Activated CD4-positive, alpha-beta T cell treated with anti-CD3 and anti-CD28 coated beads, Interleukin-2, Interleukin-4, amounts not matched to agents 100 ng/mL and 50 ng/mL, durations not matched to agents 16 hours and 8 hours (primary cell): ENCODE data around the gene LMX1B.

Source experiments
- DNase-seq: peaks from one replicate; pipeline ENCODE4 v3.0.0-alpha.2; 2020; ENCODE audit warnings: low spot score

The LMX1B gene

DNA sequence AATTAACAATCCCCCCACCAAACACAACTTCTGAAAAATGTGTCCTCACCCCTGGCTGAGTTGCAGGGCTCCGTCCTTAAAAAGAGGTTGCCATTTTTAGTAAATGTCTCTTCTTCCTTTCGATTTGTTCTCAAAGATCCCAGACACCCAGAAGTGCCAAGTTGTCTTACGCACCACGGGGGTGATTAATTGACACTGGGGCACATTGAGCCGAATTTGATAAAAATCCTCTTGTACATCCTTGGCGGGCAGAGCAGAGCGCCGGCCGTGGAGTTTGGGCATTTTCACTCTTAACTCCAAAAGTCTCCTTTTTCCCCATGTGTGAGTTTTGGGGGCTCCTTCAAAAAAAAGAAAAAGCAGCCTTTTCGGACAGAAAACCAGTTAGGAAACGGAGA lies 4.5 kb downstream of the LMX1B start:
- no peak for DNase-seq

DNA sequence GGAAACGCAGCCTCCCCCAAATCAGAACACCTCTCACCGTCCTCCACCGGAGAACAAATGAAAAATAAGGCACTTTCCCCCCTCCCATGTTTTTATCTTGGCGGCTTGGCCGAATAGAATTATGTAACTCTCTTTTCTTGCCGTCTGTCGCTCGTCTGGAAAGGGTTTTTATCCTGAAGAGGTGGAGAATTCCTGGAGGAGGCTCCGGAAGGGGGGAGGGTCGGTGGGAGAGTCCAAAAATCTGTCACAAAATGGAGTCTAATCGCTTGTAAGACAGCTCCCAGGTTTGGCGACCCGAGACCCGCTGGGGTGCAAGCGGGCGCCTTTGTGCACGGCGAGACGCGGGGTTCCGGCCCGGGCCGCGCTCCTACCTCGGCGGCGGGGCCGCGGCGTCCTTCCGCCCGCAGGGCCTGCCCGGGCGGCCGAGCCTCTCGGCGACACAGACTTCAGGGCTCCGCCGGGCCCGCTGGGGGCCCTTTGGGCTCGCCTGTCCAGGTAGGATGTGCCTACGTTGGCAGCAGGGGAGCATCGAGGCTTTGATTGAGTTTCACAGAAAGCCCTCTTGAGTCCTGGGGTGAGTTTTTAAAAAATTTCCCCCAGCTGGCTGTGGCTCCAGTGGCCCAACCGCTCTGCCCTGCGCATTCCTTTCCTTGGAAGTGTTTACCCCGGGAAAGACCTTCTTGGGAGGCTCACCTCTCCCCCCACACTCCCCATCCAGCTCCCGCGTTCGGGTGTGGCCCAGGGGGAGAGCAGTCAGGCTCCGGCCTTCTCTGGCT lies 5.0 kb downstream of the LMX1B start:
- DNase-seq, result no peak

DNA sequence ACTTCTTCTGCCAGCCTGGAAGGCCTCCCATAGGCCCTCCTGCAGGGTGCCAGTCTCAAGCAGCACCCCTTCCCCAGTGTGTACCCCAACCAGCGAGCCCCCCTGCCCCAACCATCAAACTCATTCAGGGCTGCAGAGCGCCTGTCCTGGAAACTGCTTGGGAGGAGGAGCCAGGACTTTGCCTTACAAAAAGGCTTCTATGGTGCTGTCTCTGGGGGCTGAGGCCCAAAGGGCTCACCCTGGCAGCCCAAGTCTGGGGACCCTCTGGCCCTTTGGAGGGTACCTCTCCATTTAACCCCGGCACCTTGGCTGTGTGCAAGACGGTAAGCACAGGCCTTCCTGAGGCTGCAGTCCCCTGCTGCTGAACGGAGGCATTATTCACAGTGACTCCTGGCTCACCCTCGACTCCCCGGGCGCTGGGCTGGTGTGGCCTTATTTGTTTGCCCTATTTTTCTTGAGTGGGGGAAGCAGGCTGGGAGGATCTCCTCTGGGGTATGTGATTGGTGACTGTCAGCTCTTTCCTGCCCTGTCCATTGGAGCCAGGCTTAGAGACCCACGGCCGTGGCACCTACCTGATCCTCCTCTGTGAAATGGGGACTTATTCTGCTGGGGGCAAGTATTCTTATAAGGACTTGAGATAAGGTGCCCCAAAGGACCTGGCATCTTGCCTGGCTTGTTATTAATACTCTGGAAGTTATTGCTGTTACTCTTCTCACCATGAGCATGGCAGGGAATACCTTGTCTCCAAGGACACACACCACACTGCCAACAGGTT lies 5.8 kb downstream of the LMX1B start:
- no peak for DNase-seq

DNA sequence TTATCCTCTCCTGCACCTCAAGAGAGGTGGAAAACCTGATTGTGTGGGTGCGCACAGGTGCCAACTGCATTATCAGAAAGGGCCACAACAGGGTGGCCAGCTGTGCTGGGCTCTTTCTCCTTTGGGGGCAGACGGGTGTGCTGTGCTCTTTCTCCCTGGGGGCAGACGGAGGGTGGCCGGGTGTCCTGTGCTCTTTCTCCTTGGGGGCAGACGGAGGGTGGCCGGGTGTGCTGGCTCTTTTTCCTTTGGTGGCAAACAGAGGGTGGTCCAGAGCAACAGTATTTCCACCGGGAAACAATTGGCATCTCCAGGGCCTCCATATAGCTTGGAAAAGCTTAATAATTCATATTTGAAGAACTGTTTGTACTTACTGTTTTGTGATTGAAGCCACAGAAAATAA lies 6.8 kb downstream of the LMX1B start:
- no peak for DNase-seq

DNA sequence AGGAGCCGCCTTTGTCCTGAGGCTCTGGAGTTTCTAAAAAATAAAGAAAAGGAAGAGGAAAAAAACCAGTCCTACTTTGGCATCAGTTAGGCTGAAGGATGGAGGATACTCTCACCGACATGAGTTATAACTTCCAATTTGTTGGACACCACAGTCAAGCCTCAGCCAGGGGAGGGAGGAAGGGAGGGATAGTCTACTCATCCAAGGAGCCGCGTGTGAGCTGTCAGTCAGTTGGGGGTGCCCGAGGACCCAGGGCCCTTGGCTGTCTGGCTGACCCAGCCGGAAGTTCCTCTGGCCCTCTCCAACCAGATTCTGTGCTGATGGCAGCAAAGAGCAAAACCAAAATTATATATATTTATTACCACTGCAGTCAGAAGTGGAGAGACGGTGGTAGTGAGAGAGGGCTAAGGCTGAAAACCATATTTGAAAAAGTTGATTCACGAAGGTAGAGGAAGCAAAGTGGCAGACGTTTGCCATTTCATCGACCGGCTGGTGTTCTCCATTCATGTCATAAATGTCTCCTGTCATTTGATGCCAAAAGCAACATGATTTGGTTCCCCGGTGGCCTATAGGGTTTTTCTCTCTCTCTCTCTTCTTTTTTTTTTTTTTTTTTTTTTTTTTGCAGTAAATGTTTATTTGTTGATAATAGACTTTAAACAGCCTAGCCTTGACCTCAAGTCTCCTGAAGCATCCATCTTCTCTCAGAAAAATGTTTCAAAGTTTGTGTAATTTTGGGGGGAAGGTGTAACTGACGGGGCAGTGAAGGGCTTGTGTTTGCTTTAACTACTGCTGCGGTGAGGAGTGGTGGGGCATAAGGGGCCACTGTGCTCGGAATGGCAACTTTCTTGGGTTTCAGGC lies 7.6 kb downstream of the LMX1B start:
- DNase-seq, result no peak

DNA sequence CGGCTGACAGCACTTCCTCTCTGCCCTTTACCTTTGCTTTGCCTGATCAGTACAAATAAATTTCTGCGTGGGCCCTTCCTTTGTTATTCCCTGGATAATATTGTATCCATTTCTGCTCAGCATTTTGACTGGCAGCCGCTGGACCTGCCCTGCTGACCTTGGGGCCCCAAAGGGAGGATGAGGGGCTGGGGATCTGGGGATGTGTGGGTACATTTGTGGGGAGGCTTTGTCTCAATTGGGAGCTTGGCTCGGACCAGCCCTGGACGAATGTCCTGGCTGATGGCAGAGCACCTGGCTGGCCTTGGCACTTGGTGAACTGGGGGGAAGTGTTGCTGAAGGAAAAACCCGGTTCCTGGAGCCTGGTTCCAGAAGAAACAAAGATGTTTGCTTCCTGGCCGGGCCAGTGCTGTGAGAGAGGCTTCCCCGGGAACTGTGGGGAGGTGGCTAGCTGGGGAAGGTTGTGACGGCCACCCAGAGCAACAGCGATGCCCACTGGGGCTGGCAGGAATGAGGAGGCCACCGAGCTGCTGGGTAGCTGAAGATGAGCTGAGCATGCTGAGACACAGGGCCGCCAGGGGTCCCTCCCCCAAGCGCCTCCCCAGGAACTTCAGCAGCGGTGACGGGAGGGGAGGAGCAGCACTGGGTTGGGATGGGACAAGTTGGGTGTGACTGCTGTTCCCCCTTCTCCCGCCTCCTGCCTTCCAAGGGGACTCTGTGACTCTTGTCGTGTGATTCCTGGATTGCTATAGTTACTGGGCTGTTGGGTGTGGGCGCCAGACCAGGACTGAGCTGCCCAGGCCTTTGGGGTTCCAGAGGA lies 8.4 kb downstream of the LMX1B start:
- no peak for DNase-seq

DNA sequence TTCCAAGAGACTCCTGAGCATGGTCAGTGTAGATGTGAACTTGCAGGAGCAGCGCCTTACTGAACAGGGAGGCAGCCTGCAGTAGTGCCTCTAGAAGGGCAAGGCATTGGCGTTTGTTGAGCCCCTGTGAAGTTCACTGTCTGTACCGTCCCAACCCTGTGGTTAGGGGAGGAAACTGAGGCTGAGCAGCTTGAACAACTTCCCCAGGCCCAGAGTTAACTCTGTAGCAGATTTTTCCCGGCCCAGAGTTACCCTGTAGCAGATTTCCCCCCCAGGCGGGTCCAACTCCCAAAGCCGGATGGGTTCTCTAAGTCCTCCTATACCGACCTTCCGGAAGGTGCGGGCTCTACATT lies 9.6 kb downstream of the LMX1B start:
- no peak for DNase-seq

DNA sequence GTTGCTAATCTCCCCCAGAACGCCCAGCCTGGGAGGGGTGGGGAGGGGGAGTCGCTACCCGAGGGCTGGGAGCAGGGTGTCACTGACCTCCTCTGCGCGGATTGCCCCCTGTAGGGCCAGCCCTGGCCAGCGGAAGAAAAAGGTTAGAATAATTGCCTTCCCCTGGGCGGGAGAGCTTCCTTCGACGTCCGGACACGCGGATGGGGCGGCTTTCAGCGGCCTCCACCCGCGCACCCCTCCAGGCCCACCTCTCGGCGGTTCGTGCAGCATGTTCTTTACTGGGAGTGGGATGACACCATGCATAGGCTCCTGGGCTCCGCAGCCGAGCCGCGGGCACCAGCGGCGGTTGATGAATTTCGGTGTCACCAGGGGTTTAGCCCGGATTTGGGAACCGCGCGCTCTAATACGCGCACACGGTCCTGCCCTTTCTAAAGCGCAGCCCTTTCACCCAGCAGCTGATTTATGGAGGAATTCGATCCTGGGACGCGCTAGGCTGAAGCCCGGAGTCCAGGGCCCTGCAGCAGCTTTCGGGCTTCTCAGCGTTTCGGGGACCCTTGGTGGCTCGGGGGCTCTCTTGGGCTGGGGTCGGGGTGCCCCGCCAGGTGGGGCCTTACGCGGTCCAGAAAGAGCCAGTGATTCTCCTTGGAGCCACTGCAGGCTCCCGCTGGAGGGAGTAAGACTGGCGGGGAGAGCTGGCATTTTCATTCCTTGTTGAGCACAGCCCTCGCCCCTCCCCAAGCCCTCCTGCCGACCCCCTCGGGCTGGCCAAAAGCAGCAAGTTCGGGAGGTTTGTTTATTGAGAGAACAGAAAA lies 10.1 kb downstream of the LMX1B start:
- DNase-seq, result no peak

DNA sequence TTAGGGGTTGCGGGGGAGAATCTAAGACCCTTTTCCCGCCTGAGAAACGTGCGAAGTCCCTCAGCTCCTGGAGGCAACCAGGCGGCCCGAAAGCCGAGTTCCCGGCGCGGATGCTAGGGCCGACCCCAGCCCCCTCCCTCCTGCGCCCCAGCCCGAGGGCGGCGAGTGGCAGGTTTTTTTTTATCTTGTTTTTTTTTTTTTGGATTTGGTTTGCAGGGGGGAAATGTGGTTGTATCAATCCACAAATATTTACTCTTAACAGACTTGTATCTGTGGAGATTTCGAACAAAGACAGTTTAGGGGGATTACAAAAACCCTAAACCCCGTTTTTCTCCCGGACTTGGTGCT lies 10.7 kb downstream of the LMX1B start:
- no peak for DNase-seq

DNA sequence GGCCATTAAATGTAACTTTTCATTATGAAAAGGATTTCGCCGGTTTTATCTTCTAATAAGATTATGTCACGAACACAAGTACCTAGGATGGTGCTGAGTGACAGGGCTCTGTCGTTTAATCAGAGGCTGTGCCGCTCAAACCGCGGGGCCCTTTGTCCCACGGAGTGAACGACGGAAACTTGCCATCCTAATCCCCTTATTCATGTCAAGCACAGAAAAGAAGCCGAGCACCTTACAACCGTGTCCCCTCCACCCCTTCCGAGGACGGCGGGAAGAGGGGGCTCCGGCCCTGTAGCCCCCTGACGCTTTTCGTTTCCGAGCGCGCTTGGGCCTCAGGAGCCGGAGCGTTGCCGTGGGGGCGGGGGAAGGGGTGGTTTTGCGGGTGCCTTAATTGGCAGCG lies 11.2 kb downstream of the LMX1B start:
- no peak for DNase-seq

DNA sequence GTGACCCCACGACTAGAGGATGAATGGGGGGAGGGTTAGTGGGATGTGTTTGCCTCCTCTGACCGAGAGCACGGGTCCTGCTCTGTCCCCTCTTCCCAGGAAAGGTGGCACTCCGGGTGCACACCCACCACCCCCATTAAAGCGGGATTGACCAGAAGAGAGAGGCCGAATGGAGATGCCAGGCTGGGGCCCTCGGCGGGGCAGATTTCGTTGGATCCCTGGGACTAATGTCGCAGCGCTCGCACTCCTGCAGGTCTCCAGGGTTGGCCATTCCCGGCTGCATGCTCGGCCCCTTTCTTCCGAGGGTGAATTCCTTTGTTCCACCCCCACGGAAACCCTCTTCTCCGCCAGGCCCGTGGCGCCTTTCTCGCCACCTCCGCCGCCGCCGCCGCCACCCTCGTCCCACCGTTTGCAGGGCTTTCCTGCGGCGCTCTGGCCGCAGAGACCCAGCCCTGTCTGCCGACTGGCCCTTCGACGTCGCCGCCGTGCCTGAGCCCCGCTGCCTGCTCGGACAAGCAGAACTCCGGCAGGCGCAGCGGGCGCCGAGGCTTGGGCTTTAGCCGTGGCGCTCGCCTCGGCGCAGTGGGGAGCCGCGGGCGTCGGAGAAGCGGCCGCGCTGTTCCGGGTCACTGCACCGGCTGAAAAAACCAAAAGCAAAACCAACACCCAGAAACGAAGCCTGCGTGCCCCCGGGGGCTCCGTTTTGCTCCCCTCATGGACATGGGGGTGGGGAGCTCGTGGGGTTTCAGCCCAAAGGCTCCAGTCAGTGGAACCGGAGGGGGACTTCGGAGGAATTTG lies 11.8 kb downstream of the LMX1B start:
- DNase-seq, result no peak

DNA sequence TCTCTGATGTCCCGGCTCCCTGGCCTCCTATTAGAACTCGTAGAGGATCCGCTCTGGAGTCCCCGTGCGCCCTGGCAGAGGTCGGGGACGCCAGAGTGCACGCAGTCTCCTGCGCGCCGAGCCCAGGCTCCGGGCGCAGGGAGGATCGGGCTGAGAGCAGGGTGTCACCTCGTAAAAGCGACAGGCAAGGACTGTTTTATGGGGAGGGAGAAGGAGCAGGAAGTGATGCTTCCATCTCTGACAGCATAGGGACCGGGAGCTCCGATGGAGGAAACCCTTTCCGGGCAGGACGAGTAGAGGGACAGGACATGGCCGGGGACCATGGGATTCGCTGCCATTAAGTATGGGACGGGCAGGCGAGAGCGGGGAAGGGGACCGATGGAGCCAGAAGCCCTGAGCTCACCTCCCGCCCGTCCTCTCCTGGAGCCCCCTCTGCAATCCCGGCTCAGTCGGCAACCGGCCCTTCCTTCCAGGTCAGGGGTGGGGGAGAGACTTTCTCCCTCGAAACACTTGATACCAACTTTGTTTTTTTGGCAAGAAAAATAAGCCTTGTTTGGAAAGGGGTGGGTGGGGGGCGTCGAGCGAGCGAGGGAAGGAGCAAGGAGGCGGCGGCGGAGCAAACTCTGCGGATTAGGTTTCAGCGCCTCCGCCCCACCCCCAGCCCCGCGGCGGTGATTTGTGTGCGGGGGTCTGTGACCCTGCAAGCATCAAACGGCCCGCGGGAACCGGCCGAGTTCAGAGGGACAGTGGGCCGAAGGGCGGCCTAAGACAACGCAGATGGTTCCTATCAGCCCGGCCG lies 12.6 kb downstream of the LMX1B start:
- DNase-seq, result no peak

DNA sequence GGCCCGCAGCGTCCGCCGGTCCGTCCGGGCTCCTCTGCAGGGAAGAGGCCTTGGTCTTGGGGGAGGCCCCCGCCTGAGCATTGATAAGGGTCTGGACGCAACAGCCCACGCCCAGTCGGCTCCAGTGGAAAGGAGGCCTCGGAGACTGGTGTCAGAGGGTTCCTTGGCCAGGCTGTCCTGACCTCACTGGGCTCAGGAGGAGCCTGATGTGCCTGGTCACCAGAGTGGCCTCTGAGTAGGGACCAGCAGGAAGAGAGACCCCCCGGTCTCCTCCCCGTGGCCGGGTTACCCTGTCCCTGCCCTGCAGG lies 13.2 kb downstream of the LMX1B start:
- no peak for DNase-seq

DNA sequence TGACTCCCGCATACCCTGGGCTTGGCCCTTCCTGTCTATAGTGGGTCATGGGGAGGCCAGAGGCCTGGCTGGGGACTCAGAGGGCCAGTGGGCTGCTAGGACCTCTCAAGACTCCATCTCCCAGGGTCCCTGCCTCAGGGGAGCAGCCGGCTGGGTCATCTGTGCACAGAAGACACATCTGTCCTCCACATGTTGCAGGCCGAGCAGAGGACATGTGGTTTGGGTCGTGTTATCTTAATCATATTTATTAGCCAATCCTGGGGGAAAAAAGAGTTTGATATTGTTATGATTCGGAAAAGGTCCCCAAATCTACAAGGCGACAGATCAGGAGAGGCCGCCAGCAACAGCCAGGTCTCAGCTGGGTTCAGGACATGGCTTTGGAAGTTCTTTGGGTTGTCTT lies 14.4 kb downstream of the LMX1B start:
- no peak for DNase-seq

DNA sequence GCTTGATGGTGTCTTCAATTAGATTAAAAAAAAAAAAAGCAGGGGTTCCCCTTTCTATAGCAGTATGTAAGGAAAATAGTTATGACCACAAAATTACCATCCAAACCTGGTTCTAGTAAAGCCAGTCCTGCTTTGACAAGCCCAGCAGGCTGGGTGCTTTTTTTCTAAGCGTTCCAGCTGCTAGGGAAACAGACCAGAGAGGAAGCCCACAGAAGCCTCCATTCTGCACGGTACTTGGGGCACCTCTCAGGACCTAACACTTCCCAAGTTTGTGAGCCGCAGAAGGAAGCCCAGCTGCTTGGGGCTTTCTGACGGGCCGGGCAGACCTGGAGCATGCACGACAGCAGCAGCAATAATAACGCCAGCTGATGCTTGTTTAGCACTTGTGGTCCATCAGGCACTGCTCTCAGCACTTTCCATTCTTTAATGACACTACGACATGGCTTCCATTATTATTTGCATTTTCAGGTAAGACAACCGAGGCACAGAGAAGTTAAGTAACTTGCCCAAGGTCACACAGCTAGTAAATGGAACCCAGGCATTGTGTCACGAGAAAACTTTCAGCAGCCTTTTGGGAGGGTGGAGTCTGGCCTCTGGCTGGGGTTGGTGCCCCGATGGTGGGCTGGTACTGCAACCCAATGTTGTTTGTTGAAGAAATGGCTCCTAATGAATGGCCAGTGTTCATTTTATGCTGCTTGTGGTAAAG lies 15.4 kb downstream of the LMX1B start:
- DNase-seq, result no peak

DNA sequence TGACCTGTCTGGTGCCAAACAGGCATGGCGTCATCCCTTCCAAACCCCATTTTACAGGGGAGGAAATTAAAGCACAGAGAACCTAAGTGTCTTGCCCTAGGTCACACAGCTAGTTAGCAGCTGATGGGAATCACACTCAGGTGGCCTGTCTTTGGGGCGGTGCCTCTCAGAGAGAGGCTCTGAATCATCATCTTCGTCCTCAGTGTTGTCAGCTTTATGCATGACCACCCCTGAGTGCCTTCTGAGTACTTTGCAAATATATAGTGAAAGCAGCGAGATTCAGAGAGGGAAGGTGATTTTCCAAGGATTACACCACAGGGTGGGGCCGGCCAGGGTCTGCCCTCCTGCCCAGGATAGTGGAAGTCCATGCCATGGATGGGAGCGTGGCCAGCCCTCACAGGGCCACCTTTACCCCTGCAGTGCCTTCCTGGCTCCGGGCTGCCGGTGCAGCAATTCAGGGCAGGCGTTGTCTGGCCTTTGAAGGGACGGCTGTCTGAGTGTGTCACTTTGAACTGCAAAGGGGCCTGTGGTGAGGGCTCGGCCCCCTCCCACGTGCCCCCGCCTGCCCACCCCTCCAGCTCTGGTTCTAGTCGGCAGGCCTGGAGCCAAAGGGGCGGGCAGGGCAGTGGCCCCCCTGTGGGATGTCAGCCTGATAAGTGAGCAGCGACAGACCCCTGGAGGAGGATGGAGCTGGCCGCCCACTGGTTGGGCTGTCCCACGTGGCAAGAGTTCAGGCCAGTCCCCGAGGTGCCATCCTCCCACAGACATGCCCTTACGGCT lies 16.9 kb downstream of the LMX1B start:
- DNase-seq, result no peak

DNA sequence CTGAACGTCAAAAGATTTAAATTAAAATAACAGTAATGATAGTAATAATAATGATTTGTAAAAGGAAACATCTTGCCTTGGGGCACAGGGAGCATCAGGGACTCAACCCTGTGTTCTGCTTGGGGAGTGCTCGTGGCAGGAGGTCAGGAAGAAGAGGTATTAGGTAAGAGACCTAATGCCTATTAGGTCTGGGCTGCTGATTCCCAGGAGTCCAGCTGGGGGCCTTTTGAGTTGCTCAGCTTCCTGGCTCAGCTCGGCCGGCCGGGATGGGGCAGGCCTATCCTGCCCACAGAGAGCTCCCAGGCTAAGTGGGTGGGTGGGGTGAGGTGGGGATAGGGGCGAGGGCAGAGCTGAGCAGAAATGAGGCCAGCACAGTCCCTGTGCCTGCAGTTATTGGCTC lies 17.5 kb downstream of the LMX1B start:
- DNase-seq, result no peak

DNA sequence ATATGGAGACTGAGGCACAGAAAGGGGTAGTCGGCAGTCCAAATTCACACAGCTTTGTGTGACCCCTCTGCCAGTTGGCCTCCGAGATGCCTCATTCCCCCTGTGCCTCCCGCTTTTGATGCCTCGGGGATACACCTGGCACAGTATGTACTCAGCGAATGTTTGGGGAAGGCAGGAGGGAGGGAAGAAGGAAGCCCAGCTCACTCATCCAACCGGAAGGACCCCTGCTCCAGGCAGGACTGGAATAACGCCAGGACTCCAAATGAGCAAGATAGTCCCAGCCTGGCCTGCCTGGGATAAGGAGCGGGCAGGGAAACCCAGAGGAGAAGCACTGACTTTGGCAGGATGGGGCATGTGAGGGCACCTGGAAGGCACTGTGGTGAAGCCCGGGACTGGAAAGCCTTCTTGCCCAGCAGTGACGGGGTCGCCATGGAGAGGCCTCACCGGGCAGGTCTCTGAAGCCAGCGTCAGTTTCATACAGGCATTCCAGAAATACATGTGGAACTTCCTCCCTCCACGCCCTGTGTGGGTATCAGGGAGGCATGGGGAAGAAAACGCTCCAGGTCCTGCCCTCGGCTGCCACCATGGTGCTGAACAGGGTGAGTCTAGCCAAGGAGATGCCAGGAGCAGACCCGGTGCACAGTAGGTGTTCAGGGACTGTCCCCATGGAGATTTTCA lies 20.3 kb downstream of the LMX1B start:
- DNase-seq, result no peak
